Astrocyte (in vitro differentiated cells and primary cell): ENCODE data around the gene NAGLU.

ENCODE experiments used
- CTCF ChIP-seq: IDR thresholded peaks from 2 replicates; pipeline ENCODE4 v1.5.1; 2011; ENCODE audit warnings: low read depth, mild to moderate bottlenecking, inconsistent platforms, low read length, moderate library complexity; ENCODE audit not compliant: insufficient read depth
- EZH2 ChIP-seq: IDR thresholded peaks from 2 replicates; pipeline ENCODE4 v1.6.1; 2012; ENCODE audit warnings: mild to moderate bottlenecking, low read length, inconsistent platforms; ENCODE audit not compliant: insufficient read depth

- TF ChIP-seq CTCF (no peak), EZH2 (no peak)
Observed at GRCh38 chr17:42518046-42518754, 17.8 kb upstream of the NAGLU start.
